HG02870 (cell line): ENCODE data around the gene RNF175.
A peak's percentile ranks its signal among the peaks of the same experiment; 100 is the strongest.

Experiments
- ATAC-seq: cut with Tn5 transposase; IDR thresholded peaks from one replicate; pipeline ENCODE4 v1.9.1; 2021; ENCODE audit warnings: mild to moderate bottlenecking, moderate library complexity; ENCODE audit not compliant: unreplicated experiment

Gene RNF175

GRCh38 chr4:153785910-153786721, 26.3 kb upstream of the RNF175 start:
- no peak for ATAC-seq

DNA sequence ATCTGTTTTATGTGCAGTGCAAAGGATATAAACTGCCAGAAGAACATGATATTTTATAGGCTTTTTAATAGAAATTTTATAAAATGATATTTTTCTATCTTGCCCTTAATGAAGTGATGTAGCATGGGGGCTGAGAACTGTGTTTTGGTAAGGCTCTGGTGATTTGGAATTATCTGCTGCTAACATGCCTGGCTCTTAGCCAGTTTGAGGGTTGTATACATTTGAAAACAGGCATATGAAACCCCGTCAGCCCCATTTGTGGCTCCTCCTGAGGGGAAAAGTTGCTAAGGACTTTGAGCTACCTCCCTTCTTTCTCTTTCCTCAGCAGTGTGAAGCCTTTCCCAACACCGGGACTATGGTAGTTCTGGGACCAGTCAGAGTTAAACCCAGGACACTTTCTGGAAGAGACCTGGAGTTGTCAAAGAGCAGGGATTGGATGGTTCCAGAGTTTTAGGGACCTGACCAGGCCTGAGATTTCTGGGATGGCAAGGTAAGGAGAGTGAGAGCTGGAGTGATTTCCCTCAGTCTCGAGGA, 24.4 kb upstream of the RNF175 start:
- no peak for ATAC-seq

DNA sequence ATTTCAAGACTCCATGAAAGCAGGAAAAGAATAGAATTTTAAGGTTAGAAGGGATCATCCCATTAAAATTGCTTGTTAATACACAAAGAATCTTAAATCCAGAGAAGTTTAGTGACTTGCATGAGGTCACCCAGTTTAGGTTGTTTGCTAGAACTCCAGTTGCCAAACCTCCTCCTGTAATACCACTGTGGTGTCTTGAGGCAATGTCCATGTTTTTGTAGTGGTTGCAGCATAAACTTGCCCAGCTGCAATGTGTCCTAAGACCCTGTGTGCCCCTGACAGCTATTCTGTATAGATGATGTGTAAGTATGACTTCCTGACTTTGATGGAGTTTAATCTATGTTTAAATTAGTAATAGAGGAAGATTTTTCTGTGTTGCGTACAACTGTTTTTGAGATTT, 22.8 kb upstream of the RNF175 start:
- no peak for ATAC-seq

GRCh38 chr4:153781717-153782416, 22.0 kb upstream of the RNF175 start:
- no peak for ATAC-seq

GRCh38 chr4:153781280-153781679, 21.5 kb upstream of the RNF175 start:
- ATAC-seq = no peak

GRCh38 chr4:153780876-153781275, 21.1 kb upstream of the RNF175 start:
- ATAC-seq = peak; percentile 81

DNA sequence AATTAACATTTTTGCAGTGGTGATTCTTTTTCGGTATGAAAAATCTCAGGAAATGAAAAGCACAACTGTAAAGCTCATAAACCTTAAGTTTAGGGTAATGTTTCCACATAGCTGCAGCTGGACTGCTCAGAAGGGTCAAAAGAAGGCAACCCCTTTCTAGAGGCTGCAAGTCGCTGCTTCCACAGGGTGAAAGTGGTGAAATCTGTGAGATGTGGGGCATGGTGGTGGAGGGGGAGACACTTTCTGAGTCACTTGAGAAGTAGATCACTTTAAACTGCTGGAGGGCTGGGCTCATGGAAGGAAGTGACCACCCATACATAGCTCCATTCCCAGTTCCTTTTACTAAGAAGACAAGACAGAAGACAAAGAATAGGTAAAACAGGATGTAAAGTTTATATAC, 20.4 kb upstream of the RNF175 start:
- ATAC-seq = no peak

DNA sequence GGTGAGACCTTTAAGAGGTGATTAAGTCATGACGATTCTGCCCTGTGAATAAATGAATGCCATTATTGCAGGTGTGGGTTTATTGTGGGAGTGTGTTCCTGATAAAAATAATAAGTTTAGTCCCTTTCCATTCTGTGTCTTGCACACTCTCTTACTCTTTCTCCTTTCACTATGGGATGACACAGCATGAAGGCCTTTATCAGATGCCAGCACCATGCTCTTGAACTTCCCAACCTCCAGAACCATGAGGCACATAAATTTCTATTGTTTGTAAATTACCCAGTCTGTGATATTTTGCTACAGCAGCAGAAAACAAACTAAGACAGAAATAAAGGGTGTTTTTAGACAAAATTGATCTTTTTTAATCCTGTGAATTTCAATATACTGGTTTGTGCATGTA, 18.6 kb upstream of the RNF175 start:
- no peak for ATAC-seq

GRCh38 chr4:153777421-153777820, 17.6 kb upstream of the RNF175 start:
- no peak for ATAC-seq

DNA sequence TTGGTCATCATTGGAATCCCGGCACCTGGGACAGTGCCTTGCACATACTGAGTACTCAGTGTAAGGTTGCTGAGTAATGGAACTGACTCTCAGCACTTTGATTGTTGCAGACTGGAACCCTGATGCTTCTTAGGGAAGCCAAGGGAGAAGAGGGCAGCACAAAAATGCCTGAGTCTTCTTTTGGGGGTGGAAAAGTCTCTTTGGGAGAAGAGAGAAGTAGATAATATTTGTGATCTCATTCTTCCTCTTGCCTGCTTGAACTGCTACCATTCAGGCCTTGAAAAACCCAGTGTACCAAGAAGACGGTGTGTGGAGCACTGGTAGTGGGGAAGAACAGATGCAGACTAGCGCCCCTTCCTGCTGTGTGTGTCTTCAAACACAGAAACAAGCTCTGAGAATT, 16.8 kb upstream of the RNF175 start:
- ATAC-seq = no peak

GRCh38 chr4:153773236-153773690, 13.4 kb upstream of the RNF175 start:
- no peak for ATAC-seq

- ATAC-seq = no peak
Measured at GRCh38 chr4:153771046-153771445, 11.2 kb upstream of the RNF175 start.

DNA sequence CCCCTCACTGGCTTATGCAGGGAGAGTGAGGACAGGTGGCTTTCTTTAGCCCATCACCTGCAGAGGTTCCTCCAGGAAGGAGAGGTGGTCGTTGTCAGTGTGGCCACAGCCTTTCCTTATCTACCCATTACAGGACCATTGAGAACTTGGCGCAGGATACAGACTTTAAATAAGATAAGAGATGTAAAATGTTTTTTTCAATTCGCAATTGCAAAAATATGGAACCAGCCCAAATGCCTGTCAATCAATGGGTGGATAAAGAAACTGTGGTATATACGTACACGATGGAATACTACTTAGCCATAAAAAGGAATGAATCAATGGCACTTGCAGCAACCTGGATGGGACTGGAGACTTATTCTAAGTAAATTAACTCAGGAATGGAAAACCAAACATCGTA, 6.9 kb upstream of the RNF175 start:
- ATAC-seq = no peak

- no peak for ATAC-seq
Measured at GRCh38 chr4:153765894-153766293, 6.1 kb upstream of the RNF175 start.

GRCh38 chr4:153764601-153765368, 5.0 kb upstream of the RNF175 start:
- no peak for ATAC-seq

GRCh38 chr4:153763404-153763803, 3.6 kb upstream of the RNF175 start:
- ATAC-seq = no peak

GRCh38 chr4:153758688-153759406, 977 bp downstream of the RNF175 start:
- ATAC-seq = no peak

- ATAC-seq = no peak
Measured at GRCh38 chr4:153758136-153758535, 1.7 kb downstream of the RNF175 start.

GRCh38 chr4:153757407-153757806, 2.4 kb downstream of the RNF175 start:
- ATAC-seq = no peak

GRCh38 chr4:153755186-153755585, 4.6 kb downstream of the RNF175 start:
- no peak for ATAC-seq
